DND-41 (cell line): ENCODE results near the gene IL1F10.

ENCODE experiments used
- ATAC-seq: fragments of 200-7000 bp; cut with Tn5 transposase; 3 replicates; pipeline ENCODE4 v1.9.1; 2021; ENCODE audit warnings: low read depth; ENCODE audit not compliant: insufficient read depth
- DNase-seq: peaks from one replicate; pipeline ENCODE4 v3.0.0-alpha.2; 2020
- H2AFZ ChIP-seq: 2 replicates; pipeline ENCODE4 v1.6.0; 2012; ENCODE audit warnings: low read depth, low read length
- H3K27ac ChIP-seq: 2 replicates; pipeline ENCODE4 v1.5.1; 2012; ENCODE audit warnings: low read length, inconsistent platforms
- H3K27me3 ChIP-seq: fragments of 200-600 bp; sonication (generic); 2 replicates; pipeline ENCODE4 v1.6.0; 2012; ENCODE audit warnings: low read length, mild to moderate bottlenecking, inconsistent platforms; ENCODE audit not compliant: insufficient read depth, poor library complexity
- H3K36me3 ChIP-seq: 2 replicates; pipeline ENCODE4 v1.5.1; 2012; ENCODE audit warnings: low read length, inconsistent platforms; ENCODE audit not compliant: insufficient read depth
- H3K4me1 ChIP-seq: 2 replicates; pipeline ENCODE4 v1.5.1; 2012; ENCODE audit warnings: mild to moderate bottlenecking, low read length; ENCODE audit not compliant: insufficient read depth
- H3K4me2 ChIP-seq: 2 replicates; pipeline ENCODE4 v1.6.0; 2012; ENCODE audit warnings: mild to moderate bottlenecking, moderate library complexity, low read length, inconsistent platforms; ENCODE audit not compliant: insufficient read depth
- H3K4me3 ChIP-seq, 2 experiments: fragments of 200-600 bp in 1 of 2; shearing (Covaris generic) in 1 of 2; 2 replicates each; pipeline ENCODE4 v1.5.1; 2012 to 2016; ENCODE audit warnings: inconsistent platforms in 2 of 2, low read length in 2 of 2, mild to moderate bottlenecking in 2 of 2, low read depth in 1 of 2, moderate library complexity in 1 of 2
- H3K79me2 ChIP-seq: 2 replicates; pipeline ENCODE4 v1.6.0; 2012; ENCODE audit warnings: low read length, inconsistent platforms; ENCODE audit not compliant: insufficient read depth
- H3K9ac ChIP-seq: 2 replicates; pipeline ENCODE4 v1.6.0; 2012; ENCODE audit warnings: low read depth, mild to moderate bottlenecking, inconsistent platforms, low read length, moderate library complexity
- H3K9me3 ChIP-seq: 2 replicates; pipeline ENCODE4 v1.5.1; 2012; ENCODE audit warnings: low read length, moderate library complexity, mild to moderate bottlenecking, inconsistent platforms; ENCODE audit not compliant: insufficient read depth, severe bottlenecking
- H4K20me1 ChIP-seq: 2 replicates; pipeline ENCODE4 v1.6.0; 2012; ENCODE audit warnings: low read length; ENCODE audit not compliant: insufficient read depth
- EZH2 ChIP-seq: IDR thresholded peaks from 3 replicates; pipeline ENCODE4 v1.6.1; 2012; ENCODE audit warnings: borderline replicate concordance, low read depth, mild to moderate bottlenecking, moderate library complexity, low read length, inconsistent platforms; ENCODE audit not compliant: severe bottlenecking
- TF ChIP-seq, protein P1 (sequence below): IDR thresholded peaks from 2 replicates; pipeline ENCODE4 v1.5.1; 2012; ENCODE audit warnings: borderline replicate concordance, low read length, moderate library complexity, mild to moderate bottlenecking; ENCODE audit not compliant: poor library complexity, severe bottlenecking; ENCODE audit errors: extremely low read depth

The IL1F10 gene

GRCh38 chr2:113054066-113054465 lies 13.7 kb upstream of the IL1F10 start:
- DNase-seq, result no peak
- Histone ChIP-seq H2AFZ (no peak overlapping the region), H3K9me3 (peaks cover 5% of the 10 kb centered on the region), H3K79me2 (no peaks in the 10 kb centered on the region), H3K36me3 (no peaks in the 10 kb centered on the region), H3K4me2 (no peak overlapping the region), H3K4me1 (no peaks in the 10 kb centered on the region), H3K27ac (no peak overlapping the region), H3K4me3 (no peak overlapping the region), H3K27me3 (no peaks in the 10 kb centered on the region), H4K20me1 (no peaks in the 10 kb centered on the region), H3K9ac (no peak overlapping the region)
- no peak for ATAC-seq
- TF ChIP-seq, protein P1, sequence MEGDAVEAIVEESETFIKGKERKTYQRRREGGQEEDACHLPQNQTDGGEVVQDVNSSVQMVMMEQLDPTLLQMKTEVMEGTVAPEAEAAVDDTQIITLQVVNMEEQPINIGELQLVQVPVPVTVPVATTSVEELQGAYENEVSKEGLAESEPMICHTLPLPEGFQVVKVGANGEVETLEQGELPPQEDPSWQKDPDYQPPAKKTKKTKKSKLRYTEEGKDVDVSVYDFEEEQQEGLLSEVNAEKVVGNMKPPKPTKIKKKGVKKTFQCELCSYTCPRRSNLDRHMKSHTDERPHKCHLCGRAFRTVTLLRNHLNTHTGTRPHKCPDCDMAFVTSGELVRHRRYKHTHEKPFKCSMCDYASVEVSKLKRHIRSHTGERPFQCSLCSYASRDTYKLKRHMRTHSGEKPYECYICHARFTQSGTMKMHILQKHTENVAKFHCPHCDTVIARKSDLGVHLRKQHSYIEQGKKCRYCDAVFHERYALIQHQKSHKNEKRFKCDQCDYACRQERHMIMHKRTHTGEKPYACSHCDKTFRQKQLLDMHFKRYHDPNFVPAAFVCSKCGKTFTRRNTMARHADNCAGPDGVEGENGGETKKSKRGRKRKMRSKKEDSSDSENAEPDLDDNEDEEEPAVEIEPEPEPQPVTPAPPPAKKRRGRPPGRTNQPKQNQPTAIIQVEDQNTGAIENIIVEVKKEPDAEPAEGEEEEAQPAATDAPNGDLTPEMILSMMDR, result no peak

- Histone ChIP-seq H3K9ac (no peak overlapping the region), H3K9me3 (peaks cover 5% of the 10 kb centered on the region), H3K36me3 (no peaks in the 10 kb centered on the region), H4K20me1 (no peaks in the 10 kb centered on the region), H3K4me3 (no peak overlapping the region), H3K27ac (no peak overlapping the region), H3K4me1 (no peaks in the 10 kb centered on the region), H3K27me3 (no peaks in the 10 kb centered on the region), H3K4me2 (no peak overlapping the region), H3K79me2 (no peaks in the 10 kb centered on the region), H2AFZ (no peak overlapping the region)
- ATAC-seq (no peak), DNase-seq (no peak)
- TF ChIP-seq, protein P1, result no peak
- no peak for TF ChIP-seq EZH2
Measured at GRCh38 chr2:113056521-113056920, 11.2 kb upstream of the IL1F10 start.

GRCh38 chr2:113057117-113057516 lies 10.7 kb upstream of the IL1F10 start:
- H3K27me3 ChIP-seq, result no peaks in the 10 kb centered on the region
- no peak overlapping the region for H3K9ac ChIP-seq
- H3K27ac ChIP-seq, result no peak overlapping the region
- H3K4me3 ChIP-seq, result no peak overlapping the region
- H3K79me2 ChIP-seq, result no peaks in the 10 kb centered on the region
- DNase-seq (no peak), ATAC-seq (no peak)
- no peaks in the 10 kb centered on the region for H3K4me1 ChIP-seq
- no peak overlapping the region for H2AFZ ChIP-seq
- H4K20me1 ChIP-seq, result no peaks in the 10 kb centered on the region
- peaks cover 5% of the 10 kb centered on the region for H3K9me3 ChIP-seq
- H3K4me2 ChIP-seq, result no peak overlapping the region
- H3K36me3 ChIP-seq, result no peaks in the 10 kb centered on the region
- no peak for TF ChIP-seq EZH2
- TF ChIP-seq, protein P1, result no peak

DNA sequence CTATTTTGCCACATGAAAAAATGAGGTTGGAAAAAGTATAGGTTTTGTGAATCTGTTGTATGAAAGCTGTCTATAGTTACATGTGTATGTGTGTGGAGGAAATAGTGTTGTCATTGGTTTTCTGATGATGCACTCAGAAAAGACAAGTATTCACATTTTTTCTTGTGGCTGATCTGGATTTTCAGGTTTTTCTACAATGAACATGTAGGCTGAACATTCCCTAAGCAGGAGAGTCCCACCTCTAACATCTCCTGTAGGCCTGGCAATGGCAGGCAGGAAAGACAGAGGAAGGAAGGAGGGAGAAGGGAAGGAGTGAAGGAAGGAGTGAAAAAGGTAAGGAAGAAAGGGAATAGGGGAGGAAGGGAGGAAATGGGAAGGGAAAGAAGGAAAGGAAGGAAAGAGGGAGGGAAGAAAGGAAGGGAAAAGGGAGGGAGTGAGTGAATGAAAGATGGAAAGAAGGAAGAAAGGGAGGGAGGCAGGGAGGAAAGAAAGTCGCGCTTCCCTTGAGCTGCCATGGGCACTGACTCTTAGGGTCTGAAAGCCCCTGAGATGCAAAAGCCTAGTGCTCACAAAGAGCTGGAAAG lies 9.3 kb upstream of the IL1F10 start:
- Histone ChIP-seq H3K27ac (no peak overlapping the region), H3K4me3 (no peak overlapping the region), H3K27me3 (no peaks in the 10 kb centered on the region), H3K79me2 (no peaks in the 10 kb centered on the region), H3K9me3 (peaks cover 5% of the 10 kb centered on the region), H3K36me3 (no peaks in the 10 kb centered on the region), H3K4me2 (no peak overlapping the region), H4K20me1 (no peaks in the 10 kb centered on the region), H2AFZ (no peak overlapping the region), H3K9ac (no peak overlapping the region), H3K4me1 (no peaks in the 10 kb centered on the region)
- no peak for TF ChIP-seq EZH2
- TF ChIP-seq, protein P1, result no peak
- no peak for ATAC-seq
- no peak for DNase-seq
